Transverse colon (tissue), 4 donors: ENCODE data around the gene TSPAN13. TPM values are rescaled to one million over a fixed set of nuclear protein-coding genes. Genes with fewer than 3 reads are reported as not detected.

Experiments
- DNase-seq: peaks from one replicate; pipeline ENCODE4 v3.0.0-alpha.2; 2019
- H3K27ac ChIP-seq, 4 donors: fragments of 200-600 bp; sonication (generic); 2 replicates each; pipeline ENCODE4 v1.5.1; 2016 to 2018; ENCODE audit warnings: inconsistent platforms in 4 of 4
- H3K27me3 ChIP-seq: fragments of 200-600 bp; sonication (generic); 2 replicates; pipeline ENCODE4 v1.5.1; 2017; ENCODE audit warnings: inconsistent platforms
- H3K36me3 ChIP-seq, 4 donors: fragments of 200-600 bp; sonication (generic); 2 replicates each; pipeline ENCODE4 v1.5.1; 2017 to 2019; ENCODE audit warnings: inconsistent platforms in 4 of 4
- H3K4me1 ChIP-seq, 4 donors: fragments of 200-600 bp; sonication (generic); 2 replicates each; pipeline ENCODE4 v1.5.1; 2017 to 2020; ENCODE audit warnings: inconsistent platforms in 4 of 4
- H3K4me3 ChIP-seq, 4 donors: fragments of 200-600 bp; sonication (generic); 1 replicate in 1 of 4; 2 replicates in 3 of 4; pipeline versions ENCODE4 v1.5.1 to v1.6.1; 2017 to 2019; ENCODE audit warnings: inconsistent platforms in 4 of 4
- H3K9me3 ChIP-seq, 2 donors: fragments of 200-600 bp; sonication (generic); 2 replicates each; pipeline ENCODE4 v1.5.1; 2017 to 2019; ENCODE audit warnings: inconsistent platforms in 2 of 2
- CTCF ChIP-seq, 5 experiments: fragments of 200-600 bp in 3 of 5; fragments of 450-650 bp in 2 of 5; sonication (generic) in 3 of 5; IDR thresholded peaks; 1 replicate in 2 of 5; 2 replicates in 3 of 5; pipeline ENCODE4 v1.5.1; 2016 to 2017; ENCODE audit warnings: antibody characterized with exemption in 5 of 5, inconsistent platforms in 3 of 5, mild to moderate bottlenecking in 2 of 5, moderate library complexity in 1 of 5
- EP300 ChIP-seq: sonication (generic); formaldehyde crosslinking; IDR thresholded peaks from one replicate; pipeline ENCODE4 v1.6.1; 2017; ENCODE audit warnings: antibody characterized with exemption, low read depth
- POLR2A ChIP-seq: fragments of 450-650 bp; IDR thresholded peaks from one replicate; pipeline ENCODE4 v1.6.1; 2016; ENCODE audit warnings: antibody characterized with exemption, mild to moderate bottlenecking, moderate library complexity
- POLR2AphosphoS5 ChIP-seq, 3 donors: sonication (generic); formaldehyde crosslinking; IDR thresholded peaks; one replicate each; pipeline ENCODE4 v1.6.1; 2016; ENCODE audit warnings: antibody characterized with exemption in 3 of 3
- WGBS, 2 donors: methylation state at CpG; one replicate each; pipeline ENCODE4 v1.1.5; 2018; ENCODE audit warnings: low coverage in 1 of 2; 5-methylcytosine and 5-hydroxymethylcytosine counted together
- in situ Hi-C, 4 donors: fragments of 200-750 bp; cut with MboI; loops; one replicate each; pipeline versions ENCODE4 v1.15.0 to v1.15.1; 2017; ENCODE audit warnings: low sequenced_read_pairs in 3 of 4, low pct_ligation_motif_present in 1 of 4, low pct_unique_long_range_greater_than_20kb in 1 of 4
- intact Hi-C: fragments of 100-400 bp; cut with DNase I; formaldehyde crosslinking; loops from one replicate; pipeline ENCODE4 v1.15.1; 2023; ENCODE audit warnings: low total_unique reads
- total RNA-seq, 4 donors: library from RNA; depleted of rRNA; stranded (reverse); fragments of >200 nt; gene quantifications; one replicate each; pipeline ENCODE4 v1.1.0, GENCODE V29; 2016

The TSPAN13 gene
- total RNA-seq, 4 donors from 2014 or later = 6.8 to 44.4 (median 21.4) TPM

- Histone ChIP-seq H3K27ac (no peak overlapping the region), H3K9me3 (no peaks in the 10 kb centered on the region), H3K4me1 (peaks cover 0 to 8% (median 0%) of the 10 kb centered on the region in 4 donors), H3K4me3 (no peak overlapping the region), H3K36me3 (no peaks in the 10 kb centered on the region), H3K27me3 (no peaks in the 10 kb centered on the region)
- no peak for TF ChIP-seq CTCF (IDR thresholded peaks at IDR 0.05)
- no peak for TF ChIP-seq POLR2A
- TF ChIP-seq POLR2AphosphoS5 (IDR thresholded peaks at IDR 0.05) = no peak
- TF ChIP-seq EP300 = no peak
- in situ Hi-C loops = no loop called here
- intact Hi-C loops = no loop called here
- 90 to 91% methylated on average over 1 of the region's 1 CpG for WGBS, 2 donors
- DNase-seq = no peak
These were observed 33.6 kb downstream of the TSPAN13 start for GRCh38 chr7:16787127-16787526.

DNA sequence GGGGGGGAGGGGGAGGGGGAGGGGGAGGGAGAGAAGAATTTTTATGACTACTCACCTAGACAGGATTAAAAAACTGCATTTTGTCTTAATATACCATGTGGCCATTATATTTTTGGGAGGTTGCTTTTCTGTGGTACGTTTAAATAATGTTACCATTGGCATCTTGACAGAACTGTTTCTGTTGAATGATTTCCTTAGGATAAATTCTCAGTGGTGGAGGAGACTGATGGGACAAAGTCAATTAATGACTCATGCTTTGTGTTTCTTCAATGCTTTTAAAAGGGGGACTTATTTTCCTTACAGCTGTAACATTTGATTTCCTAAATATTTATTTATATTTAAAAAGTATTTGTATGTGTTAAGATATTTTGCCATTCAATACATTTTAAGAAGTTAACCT is 37.5 kb downstream of the TSPAN13 start:
- Histone ChIP-seq H3K4me3 (no peak overlapping the region), H3K4me1 (peaks cover 0 to 8% (median 0%) of the 10 kb centered on the region in 4 donors), H3K36me3 (peaks cover 0 to 6% (median 3%) of the 10 kb centered on the region in 4 donors), H3K9me3 (no peaks in the 10 kb centered on the region), H3K27ac (no peak overlapping the region), H3K27me3 (no peaks in the 10 kb centered on the region)
- intact Hi-C loops = no loop called here
- 38 to 48% methylated on average over 1 of the region's 1 CpG for WGBS, 2 donors
- in situ Hi-C loops = no loop called here
- TF ChIP-seq CTCF (IDR thresholded peaks at IDR 0.05) = no peak
- no peak for TF ChIP-seq POLR2A
- no peak for TF ChIP-seq POLR2AphosphoS5 (IDR thresholded peaks at IDR 0.05)
- no peak for TF ChIP-seq EP300
- no peak for DNase-seq

GRCh38 chr7:16791905-16792698 is 38.5 kb downstream of the TSPAN13 start:
- in situ Hi-C loops = no loop called here
- Histone ChIP-seq H3K4me3 (no peak overlapping the region), H3K36me3 (peaks cover 0 to 12% (median 3%) of the 10 kb centered on the region in 4 donors), H3K27me3 (no peaks in the 10 kb centered on the region), H3K27ac (no peak overlapping the region), H3K9me3 (no peaks in the 10 kb centered on the region), H3K4me1 (peaks cover 0 to 2% (median 0%) of the 10 kb centered on the region in 4 donors)
- WGBS, 2 donors = 51 to 75% methylated on average over 5 of the region's 5 CpGs
- TF ChIP-seq CTCF (IDR thresholded peaks at IDR 0.05) = no peak
- TF ChIP-seq POLR2AphosphoS5 (IDR thresholded peaks at IDR 0.05) = peak in 1 of 3 donors; percentile 24
- TF ChIP-seq EP300 = no peak
- TF ChIP-seq POLR2A = no peak
- intact Hi-C loops = no loop called here
- no peak for DNase-seq

DNA sequence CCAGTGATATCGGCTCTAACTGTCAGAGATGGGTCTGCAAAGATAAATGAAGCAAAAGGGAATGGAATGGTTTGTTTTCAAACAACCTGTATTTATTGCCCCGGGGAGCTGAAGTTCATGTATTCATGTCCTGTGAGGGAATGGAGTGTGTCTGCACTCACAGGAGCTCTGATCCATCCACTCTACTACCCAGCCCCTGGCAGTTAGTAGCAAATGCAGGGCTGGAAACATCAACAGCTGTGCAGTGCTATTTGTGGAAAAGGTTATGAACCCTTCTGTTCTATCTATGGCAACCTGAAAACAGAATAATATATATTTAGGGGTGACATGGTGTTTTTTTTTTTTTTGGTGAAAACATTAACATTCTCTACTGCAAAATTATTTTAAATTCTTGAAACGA is 41.4 kb downstream of the TSPAN13 start:
- in situ Hi-C loops = no loop called here
- DNase-seq = no peak
- Histone ChIP-seq H3K27me3 (no peaks in the 10 kb centered on the region), H3K4me3 (no peak overlapping the region), H3K4me1 (peaks cover 0 to 3% (median 0%) of the 10 kb centered on the region in 4 donors), H3K27ac (no peak overlapping the region), H3K9me3 (no peaks in the 10 kb centered on the region), H3K36me3 (peaks cover 0 to 23% (median 4%) of the 10 kb centered on the region in 4 donors)
- intact Hi-C loops = no loop called here
- no peak for TF ChIP-seq EP300
- no peak for TF ChIP-seq POLR2A
- TF ChIP-seq POLR2AphosphoS5 (IDR thresholded peaks at IDR 0.05) = no peak
- TF ChIP-seq CTCF (IDR thresholded peaks at IDR 0.05) = no peak
- 63 to 66% methylated on average over 2 to 3 of the region's 3 CpGs for WGBS, 2 donors
